Body of pancreas (tissue), 4 donors: ENCODE results near the gene SNF8.

Experiments used
- CTCF ChIP-seq, 7 experiments: fragments of 450-650 bp in 4 of 7; fragments of 200-600 bp in 3 of 7; sonication (generic) in 3 of 7; IDR thresholded peaks; one replicate each; pipeline ENCODE4 v1.5.1; 2016 to 2019; ENCODE audit warnings: antibody characterized with exemption in 7 of 7
- POLR2A ChIP-seq, 3 donors: fragments of 450-650 bp; IDR thresholded peaks; one replicate each; pipeline ENCODE4 v1.6.1; 2016; ENCODE audit warnings: antibody characterized with exemption in 3 of 3, mild to moderate bottlenecking in 2 of 3

- no peak for TF ChIP-seq CTCF (IDR thresholded peaks at IDR 0.05)
- no peak for TF ChIP-seq POLR2A (IDR thresholded peaks at IDR 0.05)
These were observed 48.7 kb upstream of the SNF8 start for GRCh38 chr17:48993305-48993704.
